GM08714 (cell line): ENCODE data around the gene AIDA.
"Not testable (repeated sequence)": the region's sequence is repeated elsewhere in the genome, so short reads cannot be mapped to it uniquely, and the experiment has no call there.

Experiments
- H3K4me3 ChIP-seq: fragments of 200-500 bp; sonication (Bioruptor generic); 2 replicates; pipeline ENCODE4 v1.5.1; 2014; ENCODE audit warnings: mild to moderate bottlenecking, low read length, inconsistent platforms
- ZNF274 ChIP-seq: IDR thresholded peaks from 2 replicates; pipeline ENCODE4 v1.6.1; 2012; ENCODE audit warnings: mild to moderate bottlenecking, low read depth, low read length

The AIDA gene, protein sequence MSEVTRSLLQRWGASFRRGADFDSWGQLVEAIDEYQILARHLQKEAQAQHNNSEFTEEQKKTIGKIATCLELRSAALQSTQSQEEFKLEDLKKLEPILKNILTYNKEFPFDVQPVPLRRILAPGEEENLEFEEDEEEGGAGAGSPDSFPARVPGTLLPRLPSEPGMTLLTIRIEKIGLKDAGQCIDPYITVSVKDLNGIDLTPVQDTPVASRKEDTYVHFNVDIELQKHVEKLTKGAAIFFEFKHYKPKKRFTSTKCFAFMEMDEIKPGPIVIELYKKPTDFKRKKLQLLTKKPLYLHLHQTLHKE

DNA sequence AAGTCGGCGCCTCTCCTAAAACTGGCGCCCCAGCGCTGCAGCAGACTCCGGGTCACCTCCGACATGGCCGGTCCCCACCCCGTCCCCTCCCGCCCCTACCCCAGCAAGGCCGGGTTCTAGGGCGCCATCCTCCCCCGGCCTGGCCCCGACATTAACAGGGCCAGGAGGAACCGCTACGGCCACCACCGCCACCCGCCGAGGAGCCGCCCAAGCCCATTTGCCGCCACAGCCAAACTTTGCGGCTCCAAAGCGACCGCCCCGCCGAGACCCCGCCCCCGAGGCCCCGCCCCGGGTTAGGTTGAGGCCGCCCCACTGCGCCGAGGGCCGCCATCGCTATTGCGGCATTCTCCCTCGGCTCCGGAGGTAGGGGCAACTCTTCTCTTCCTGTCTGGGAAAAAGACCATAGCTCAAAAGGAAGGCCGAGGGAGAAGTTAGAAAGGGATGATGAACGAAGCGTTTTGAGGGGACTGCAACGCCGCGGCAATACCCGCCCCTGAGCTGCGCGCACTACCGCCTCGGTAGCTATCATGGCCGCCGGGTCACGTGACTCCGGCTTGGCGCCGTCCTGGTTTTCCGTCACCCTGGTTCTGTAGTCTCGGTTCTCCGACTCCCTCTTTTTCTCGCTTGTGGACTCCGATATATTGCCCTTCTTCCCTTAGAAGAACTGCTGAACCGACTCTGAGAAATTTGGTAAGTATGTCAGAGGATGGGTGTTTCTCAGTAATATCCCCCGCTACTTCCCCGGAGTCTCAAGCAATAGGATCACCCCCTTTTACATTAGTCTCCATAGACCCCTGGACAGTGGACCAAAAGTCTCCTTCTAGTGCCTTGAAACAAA is at the start of gene AIDA, which contains the start of gene BROX:
Gene AIDA, minus strand, starts transcription at position 239 of the 838 bp plus-strand sequence. Its CDS starts 174 bp downstream, at position 65.
Gene BROX, plus strand, starts transcription at position 312 of the 838 bp plus-strand sequence. CDS start 3,136 bp downstream, outside the sequence.
- H3K4me3 ChIP-seq = peak within 1 kb of the TSS; percentile 95
- no peak for TF ChIP-seq ZNF274

DNA sequence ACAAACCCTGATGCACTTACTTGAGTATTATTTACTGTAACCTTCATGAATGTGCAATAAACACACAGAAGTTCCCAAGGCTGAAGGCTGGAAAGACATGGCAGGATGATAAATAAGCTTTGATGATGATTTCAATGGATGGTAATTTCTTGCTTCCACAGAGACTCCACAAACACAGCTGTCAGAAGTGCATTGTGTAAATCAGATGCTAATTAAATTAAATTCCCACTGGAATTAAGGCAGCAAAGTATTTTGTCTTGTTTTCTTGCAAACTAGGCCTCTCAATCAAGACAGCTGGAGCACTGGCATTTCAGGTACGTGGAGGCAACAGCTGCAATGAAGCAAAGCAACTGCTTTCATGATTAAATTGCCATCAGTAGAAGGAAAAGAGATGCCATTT is 48.8 kb upstream of the AIDA start:
- no peak overlapping the region for H3K4me3 ChIP-seq
- no peak for TF ChIP-seq ZNF274

DNA sequence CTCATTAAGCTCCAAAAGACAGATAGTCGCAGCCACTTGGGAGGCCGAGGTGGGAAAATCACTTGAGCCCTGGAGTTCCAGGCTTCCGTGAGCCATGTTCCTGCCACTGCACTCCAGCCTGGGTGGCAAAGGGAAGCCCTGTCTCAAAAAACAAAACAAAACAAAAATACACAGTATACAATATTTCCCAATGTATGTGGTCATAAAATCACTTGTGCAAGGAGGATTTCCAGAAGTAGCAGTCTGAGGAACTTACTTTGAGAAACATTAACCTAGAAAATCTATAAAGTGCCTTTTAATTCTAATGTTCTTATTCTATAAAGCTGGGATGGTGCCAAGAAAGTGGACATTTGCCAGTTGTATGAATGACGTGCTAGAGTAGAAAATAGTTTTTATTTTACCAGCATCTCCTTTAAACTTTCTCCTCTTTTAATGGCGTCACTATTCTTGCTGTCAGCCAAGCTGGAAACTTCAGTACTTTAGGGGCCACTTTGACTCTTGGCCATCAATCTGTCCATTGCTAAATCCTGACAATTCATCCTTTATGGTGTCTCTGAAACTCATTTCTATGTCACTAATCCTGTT is 47.3 kb upstream of the AIDA start:
- TF ChIP-seq ZNF274 = no peak
- no peak overlapping the region for H3K4me3 ChIP-seq

DNA sequence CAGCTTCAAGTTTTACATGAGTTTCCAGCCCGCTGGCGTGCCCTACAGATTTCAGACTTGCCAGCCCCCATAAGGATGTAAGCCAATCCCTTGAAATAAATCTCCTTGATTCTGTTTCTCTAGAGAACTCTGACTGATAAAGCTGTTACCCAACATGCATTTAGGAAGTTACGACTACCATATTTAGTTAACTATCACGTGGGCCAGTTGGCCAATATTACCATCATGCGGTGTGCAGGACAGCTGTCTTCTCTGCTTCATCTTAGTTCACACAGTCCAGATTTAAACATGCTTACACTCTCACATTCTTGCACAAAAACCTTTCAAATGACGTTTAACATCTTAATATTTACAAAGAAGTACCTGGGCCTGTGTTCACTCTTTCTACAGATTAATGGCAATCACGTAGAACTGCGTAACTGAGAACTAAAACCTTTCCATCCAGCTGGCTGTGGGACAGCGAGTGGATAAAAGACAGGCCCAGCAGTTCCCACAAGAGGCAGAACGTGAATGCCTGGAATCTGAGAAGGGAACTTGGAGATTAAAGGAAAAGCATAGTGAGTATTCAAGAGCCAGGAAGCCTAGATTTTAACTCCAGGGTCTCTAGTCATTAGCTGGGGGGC is 45.5 kb upstream of the AIDA start:
- H3K4me3 ChIP-seq = no peak overlapping the region
- no peak for TF ChIP-seq ZNF274

DNA sequence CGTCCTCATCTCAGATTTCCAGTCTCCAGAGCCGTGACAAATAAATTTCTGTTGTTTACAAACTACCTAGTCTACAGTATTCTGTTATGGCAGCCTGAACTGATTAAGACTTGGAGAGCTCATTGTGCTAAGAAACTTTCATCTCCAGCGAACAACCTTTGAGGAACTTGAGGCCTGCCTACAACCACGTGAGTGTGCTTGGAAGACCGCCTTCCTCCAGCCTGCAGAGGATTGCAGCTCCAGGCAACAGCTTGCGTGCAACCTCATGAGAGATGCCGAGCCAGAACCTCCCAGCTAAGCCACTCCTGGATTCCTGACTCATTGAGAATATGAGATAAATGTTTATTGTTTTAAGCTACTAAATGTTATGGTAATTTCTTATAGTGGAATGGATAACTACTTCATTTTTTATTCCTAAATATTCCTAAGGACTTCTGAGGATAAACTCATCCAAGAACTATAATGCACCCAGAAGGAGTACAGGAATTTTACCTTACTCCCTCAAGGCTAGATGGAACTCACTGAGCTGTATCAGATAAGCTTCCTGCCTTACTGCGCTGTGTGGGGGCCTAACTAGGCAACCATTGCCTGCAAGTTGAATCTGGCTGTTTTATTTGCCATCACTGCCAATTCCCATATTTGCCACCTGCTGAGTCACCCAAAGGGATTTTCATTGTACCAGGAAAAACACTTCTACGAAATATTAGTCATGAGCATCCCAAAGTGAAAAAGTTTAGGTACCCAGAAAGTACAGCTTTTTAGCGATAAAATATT is 42.3 kb upstream of the AIDA start:
- H3K4me3 ChIP-seq = no peak overlapping the region
- TF ChIP-seq ZNF274 = no peak

DNA sequence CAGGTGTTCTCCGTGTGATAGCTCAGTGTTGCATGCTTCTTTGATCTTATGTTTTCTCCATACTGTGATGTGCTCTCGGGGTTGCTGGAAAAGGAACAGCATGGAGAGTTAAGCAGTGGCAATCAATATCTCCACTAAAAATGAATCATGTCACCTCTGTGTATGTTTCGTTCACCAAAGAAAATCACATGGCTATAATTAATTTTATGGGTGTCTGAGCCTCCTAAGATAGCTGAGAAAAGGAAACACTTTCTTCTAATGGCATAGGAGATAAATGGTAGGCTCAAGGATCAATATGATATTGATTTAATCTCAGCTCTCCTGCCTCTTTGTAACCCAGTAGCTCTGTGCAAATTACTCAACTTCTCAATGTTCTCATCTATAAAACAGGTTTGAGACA is 39.0 kb upstream of the AIDA start:
- no peak for TF ChIP-seq ZNF274

DNA sequence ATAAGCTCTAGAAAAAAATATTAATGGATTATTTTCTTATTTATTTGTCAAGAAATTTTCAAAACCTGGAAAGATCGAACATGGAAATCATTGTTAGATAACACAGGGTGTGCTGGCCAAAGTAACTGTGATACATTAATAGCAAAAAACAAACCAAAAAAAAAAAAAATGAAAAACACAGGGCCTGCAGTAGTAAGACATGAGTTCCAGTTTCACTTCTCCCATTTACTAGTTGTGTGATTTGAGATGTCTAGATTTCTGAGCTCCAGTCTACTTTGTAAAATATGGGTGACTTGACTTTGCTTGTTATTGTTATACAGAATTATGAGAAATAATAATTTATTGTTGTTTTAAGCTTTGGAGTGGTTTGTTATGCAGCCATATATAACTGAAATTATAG is 38.4 kb upstream of the AIDA start:
- no peak for TF ChIP-seq ZNF274

More for the DNA sequence above, 39.0 kb upstream of the AIDA start:
- no peak overlapping the region for H3K4me3 ChIP-seq

DNA sequence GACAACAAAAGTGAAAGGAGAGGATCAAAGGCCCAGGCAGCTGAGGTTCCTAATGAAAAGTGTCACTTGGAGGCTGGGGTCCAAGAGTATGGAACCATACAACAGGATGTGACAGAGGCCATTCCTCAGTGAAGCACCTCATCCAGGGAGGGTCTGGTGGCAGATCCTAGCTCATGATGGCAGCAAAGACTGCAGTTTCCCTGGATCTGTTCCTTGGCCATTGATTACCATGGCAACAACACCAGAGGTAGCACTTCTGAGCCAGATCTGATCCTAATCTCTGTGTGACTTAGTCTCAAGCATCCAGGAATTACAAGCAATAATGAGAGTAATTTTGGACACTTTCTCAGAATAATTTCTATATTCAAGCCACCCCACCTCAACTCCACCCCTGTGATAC is 37.6 kb upstream of the AIDA start:
- TF ChIP-seq ZNF274 = no peak
- H3K4me3 ChIP-seq = no peak overlapping the region

More for the DNA sequence above, 38.4 kb upstream of the AIDA start:
- H3K4me3 ChIP-seq = no peak overlapping the region

DNA sequence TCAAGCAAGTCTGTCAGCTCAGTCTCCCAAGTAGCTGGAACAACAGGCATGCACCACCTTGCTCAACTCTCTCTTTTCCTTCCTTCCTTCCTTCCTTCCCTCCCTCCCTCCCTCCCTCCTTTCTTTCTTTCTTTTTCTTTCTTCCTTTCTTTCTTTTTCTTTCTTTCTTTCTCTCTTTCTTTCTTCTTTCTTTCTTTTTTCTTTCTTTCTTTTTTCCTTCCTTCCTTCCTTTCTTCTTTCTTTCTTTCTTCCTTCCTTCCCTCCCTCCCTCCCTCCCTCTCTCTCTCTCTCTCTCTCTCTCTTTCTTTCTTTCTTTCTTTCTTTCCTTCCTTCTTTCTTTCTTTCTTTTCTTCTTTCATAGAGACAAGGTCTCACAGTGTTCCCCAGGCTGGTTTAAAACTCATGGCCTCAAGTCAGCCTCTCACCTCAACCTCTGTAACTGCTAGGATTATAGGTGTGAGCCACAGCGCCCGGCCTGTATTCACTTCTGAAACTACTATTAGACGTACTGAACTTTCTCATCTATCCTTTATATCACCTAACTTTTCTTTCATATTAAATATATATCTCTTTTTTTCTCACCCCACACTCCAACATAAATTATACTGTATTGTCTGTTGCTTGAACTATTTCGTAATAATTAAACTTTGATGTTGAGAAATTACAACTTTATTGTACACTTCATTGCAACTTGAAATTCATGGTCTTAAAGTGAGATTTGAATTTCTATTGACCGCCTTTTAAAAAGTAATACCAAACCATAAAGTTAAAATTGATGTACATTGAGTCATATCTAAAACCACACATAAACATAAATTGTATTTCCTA is 29.6 kb upstream of the AIDA start:
- not testable (repeated sequence) for H3K4me3 ChIP-seq

DNA sequence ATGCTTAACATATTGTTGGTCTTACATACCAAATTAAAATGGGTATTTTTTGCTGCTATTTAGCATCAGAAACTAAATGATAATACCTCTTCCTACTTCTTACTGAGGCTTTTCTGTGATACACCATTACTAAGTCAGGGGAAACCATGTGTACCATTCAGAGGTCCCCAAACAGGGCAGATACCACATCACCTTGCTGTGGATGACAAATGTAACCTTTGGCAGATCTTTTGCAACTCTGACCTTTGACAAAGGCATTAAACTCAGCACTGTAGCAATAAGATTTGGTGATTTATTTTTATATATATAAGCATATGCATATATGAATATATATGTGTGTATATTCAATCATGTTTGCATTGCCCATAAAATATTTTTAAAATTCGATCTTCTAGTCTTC is 27.6 kb upstream of the AIDA start:
- no peak for TF ChIP-seq ZNF274
- no peak overlapping the region for H3K4me3 ChIP-seq

DNA sequence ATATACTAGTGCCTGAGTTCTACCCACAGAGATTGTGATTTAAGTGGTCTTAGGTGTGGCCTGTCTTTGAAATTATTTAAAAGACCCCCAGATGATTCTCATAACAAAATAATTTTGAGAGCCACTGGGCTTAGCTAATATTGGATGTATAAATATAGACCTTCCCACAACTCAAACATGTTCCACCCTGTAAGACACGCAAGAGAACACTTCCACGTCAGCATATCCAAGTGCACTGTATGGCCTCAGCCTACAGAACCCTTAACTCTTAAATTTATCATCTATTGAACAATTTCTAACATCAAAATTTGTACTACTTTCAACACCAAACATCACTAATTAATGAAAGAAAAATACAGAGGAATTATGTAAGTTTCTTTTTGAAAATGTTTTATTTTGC is 27.2 kb upstream of the AIDA start:
- H3K4me3 ChIP-seq = no peak overlapping the region
- no peak for TF ChIP-seq ZNF274

DNA sequence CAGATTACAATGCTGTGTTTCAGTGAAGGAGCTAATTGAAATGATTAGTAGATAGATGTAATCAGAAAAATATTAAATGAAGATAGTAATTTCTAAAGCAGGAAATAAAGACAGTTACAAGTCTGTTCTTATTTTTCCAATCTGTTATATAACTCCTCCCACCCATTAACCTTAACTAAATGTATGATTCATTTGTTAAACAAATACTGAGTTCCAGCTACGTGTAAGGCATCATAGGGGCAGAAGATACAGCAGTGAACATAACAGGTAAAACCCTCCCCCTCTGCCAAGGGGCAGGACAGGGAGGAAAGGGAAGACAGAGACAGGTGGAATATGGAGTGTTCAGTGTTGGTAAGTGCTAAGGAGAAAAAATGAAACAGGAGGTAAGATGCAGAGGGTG is 24.7 kb upstream of the AIDA start, which contains the start of gene FAM177B:
Gene FAM177B, plus strand, starts transcription at position 231 of the 400 bp plus-strand sequence. CDS start 9,344 bp downstream, outside the sequence.
- TF ChIP-seq ZNF274 = no peak
- H3K4me3 ChIP-seq = no peak within 1 kb of the TSS

DNA sequence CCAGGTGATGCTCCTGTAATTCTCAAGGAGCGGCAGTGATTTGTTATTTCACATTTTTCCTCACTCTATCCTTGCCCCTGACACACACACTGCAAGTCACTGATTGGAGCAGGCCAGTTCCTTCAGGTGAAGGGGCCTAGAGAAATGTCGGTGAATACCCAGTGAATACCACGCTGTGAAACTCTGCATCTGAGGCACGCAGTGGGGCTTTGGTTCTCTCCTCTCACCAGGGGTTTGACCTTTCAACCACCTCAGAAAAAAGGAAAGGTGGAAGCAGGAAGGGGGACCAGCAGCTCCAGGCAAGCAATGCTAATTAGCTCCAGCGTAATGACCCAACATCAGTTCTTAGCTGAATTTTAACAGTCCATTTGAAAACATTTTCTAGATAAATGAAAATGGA is 24.2 kb upstream of the AIDA start:
- no peak for TF ChIP-seq ZNF274
- H3K4me3 ChIP-seq = no peak overlapping the region
